ENCODE results near the gene PDE4B.
"Not testable (repeated sequence)": the region's sequence is repeated elsewhere in the genome, so short reads cannot be mapped to it uniquely, and the experiment has no call there.

PDE4B gene

GRCh38 chr1:65963156-65963888 is 170.6 kb downstream of the PDE4B start:
- H3K36me3 ChIP-seq (ENCODE audit: control insufficient read depth, insufficient read depth, low read length): no peaks in the 10 kb centered on the region
- no peak overlapping the region for H3K27ac ChIP-seq
- H3K4me3 ChIP-seq (ENCODE audit: low read depth, low read length): no peak overlapping the region
- H3K79me2 ChIP-seq: no peaks in the 10 kb centered on the region
- no peaks in the 10 kb centered on the region for H3K9me3 ChIP-seq (ENCODE audit: control insufficient read depth, low read length)
- no peak overlapping the region for H3K4me2 ChIP-seq (ENCODE audit: low read length)
- no peaks in the 10 kb centered on the region for H3K27me3 ChIP-seq (ENCODE audit: control insufficient read depth, insufficient read depth, low read length)
- no peaks in the 10 kb centered on the region for H3K4me1 ChIP-seq
- TF ChIP-seq CTCF (IDR thresholded peaks at IDR 0.05): no peak
- H2AFZ ChIP-seq: no peak overlapping the region
- no peak overlapping the region for H3K9ac ChIP-seq

GRCh38 chr1:65964123-65964522 is 171.4 kb downstream of the PDE4B start:
- Histone ChIP-seq H3K9ac (no peak overlapping the region), H3K79me2 (no peaks in the 10 kb centered on the region), H2AFZ (no peak overlapping the region), H3K4me2 (ENCODE audit: low read length) (no peak overlapping the region), H3K4me1 (no peaks in the 10 kb centered on the region), H3K36me3 (ENCODE audit: control insufficient read depth, insufficient read depth, low read length) (no peaks in the 10 kb centered on the region), H3K27ac (no peak overlapping the region), H3K4me3 (ENCODE audit: low read depth, low read length) (no peak overlapping the region), H3K27me3 (ENCODE audit: control insufficient read depth, insufficient read depth, low read length) (no peaks in the 10 kb centered on the region), H3K9me3 (ENCODE audit: control insufficient read depth, low read length) (no peaks in the 10 kb centered on the region)
- TF ChIP-seq CTCF (IDR thresholded peaks at IDR 0.05): no peak

- Histone ChIP-seq H3K27ac (no peak overlapping the region), H3K36me3 (ENCODE audit: control insufficient read depth, insufficient read depth, low read length) (no peaks in the 10 kb centered on the region), H3K9me3 (ENCODE audit: control insufficient read depth, low read length) (no peaks in the 10 kb centered on the region), H3K79me2 (no peaks in the 10 kb centered on the region), H3K4me2 (ENCODE audit: low read length) (no peak overlapping the region), H2AFZ (no peak overlapping the region), H3K4me3 (ENCODE audit: low read depth, low read length) (no peak overlapping the region), H3K9ac (no peak overlapping the region), H3K27me3 (ENCODE audit: control insufficient read depth, insufficient read depth, low read length) (no peaks in the 10 kb centered on the region), H3K4me1 (no peaks in the 10 kb centered on the region)
- no peak for TF ChIP-seq CTCF (IDR thresholded peaks at IDR 0.05)
Observed at GRCh38 chr1:65965112-65965996, 172.7 kb downstream of the PDE4B start.

GRCh38 chr1:65967492-65967891 is 174.8 kb downstream of the PDE4B start:
- H3K36me3 ChIP-seq (ENCODE audit: control insufficient read depth, insufficient read depth, low read length); H3K27me3 ChIP-seq (ENCODE audit: control insufficient read depth, insufficient read depth, low read length); H2AFZ ChIP-seq; H3K4me3 ChIP-seq (ENCODE audit: low read depth, low read length); H3K4me2 ChIP-seq (ENCODE audit: low read length); H3K9me3 ChIP-seq (ENCODE audit: control insufficient read depth, low read length); H3K27ac ChIP-seq; H3K4me1 ChIP-seq; H3K9ac ChIP-seq; H3K79me2 ChIP-seq: not testable (repeated sequence)

- Histone ChIP-seq H3K4me1 (no peaks in the 10 kb centered on the region), H3K36me3 (ENCODE audit: control insufficient read depth, insufficient read depth, low read length) (no peaks in the 10 kb centered on the region), H3K79me2 (no peaks in the 10 kb centered on the region), H2AFZ (no peak overlapping the region), H3K9me3 (ENCODE audit: control insufficient read depth, low read length) (no peaks in the 10 kb centered on the region), H3K4me3 (ENCODE audit: low read depth, low read length) (no peak overlapping the region), H3K27ac (no peak overlapping the region), H3K27me3 (ENCODE audit: control insufficient read depth, insufficient read depth, low read length) (no peaks in the 10 kb centered on the region), H3K4me2 (ENCODE audit: low read length) (no peak overlapping the region), H3K9ac (no peak overlapping the region)
- TF ChIP-seq CTCF (IDR thresholded peaks at IDR 0.05): no peak
Observed at GRCh38 chr1:65971547-65971946, 178.9 kb downstream of the PDE4B start.

Data from parathyroid adenoma (tissue), 2 donors.